Left lung (tissue), 10 donors: Measurements from ENCODE around the gene TMEM247. TPM values are rescaled to one million over a fixed set of nuclear protein-coding genes. Genes with fewer than 3 reads are reported as not detected.

ENCODE experiments used
- ATAC-seq: fragments of 200-7000 bp; cut with Tn5 transposase; one replicate; pipeline ENCODE4 v1.9.1; 2020; ENCODE audit warnings: moderate library complexity
- DNase-seq, 4 donors: peaks; one replicate each; pipeline ENCODE4 v3.0.0-alpha.2; 2013 to 2020
- H3K27ac ChIP-seq, 2 donors: fragments of 200-600 bp; sonication (generic) in 1 of 2; one replicate each; pipeline versions ENCODE4 v1.5.0 to v1.8.0; 2020 to 2021
- H3K27me3 ChIP-seq, 2 donors: fragments of 200-600 bp; sonication (generic) in 1 of 2; one replicate each; pipeline versions ENCODE4 v1.5.0 to v1.8.0; 2020 to 2021
- H3K36me3 ChIP-seq, 2 donors: fragments of 200-600 bp; sonication (generic) in 1 of 2; one replicate each; pipeline versions ENCODE4 v1.5.0 to v1.8.0; 2020 to 2021
- H3K4me1 ChIP-seq, 2 donors: fragments of 200-600 bp; one replicate each; pipeline ENCODE4 v1.8.0; 2021
- H3K4me3 ChIP-seq, 2 donors: fragments of 200-600 bp; sonication (generic) in 1 of 2; one replicate each; pipeline versions ENCODE4 v1.5.0 to v1.8.0; 2020 to 2021; ENCODE audit warnings: mild to moderate bottlenecking in 1 of 2
- H3K9me3 ChIP-seq, 2 donors: fragments of 200-600 bp; sonication (generic) in 1 of 2; one replicate each; pipeline versions ENCODE4 v1.5.0 to v1.8.0; 2020 to 2021
- CTCF ChIP-seq, 2 donors: fragments of 200-600 bp; sonication (generic) in 1 of 2; IDR thresholded peaks; one replicate each; pipeline versions ENCODE4 v1.5.0 to v1.8.0; 2021; ENCODE audit warnings: antibody characterized with exemption in 2 of 2
- intact Hi-C, 2 donors: fragments of 100-400 bp; cut with DNase I; formaldehyde crosslinking; loops; one replicate each; pipeline versions ENCODE4 v1.11.2 to v1.14.2; 2022
- polyA plus RNA-seq, 6 donors: library from polyadenylated mRNA; unstranded; fragments of 120-200 nt; gene quantifications; one replicate each; pipeline ENCODE4 v1.2.1, GENCODE V29; 2013; ENCODE audit not compliant: insufficient read length in 6 of 6
- total RNA-seq, 2 donors: library from RNA; stranded (reverse); fragmentation: NEBNext Ultra II Directional; extraction: Animal tissue kit (Norgen Biotek cat#: 25700); gene quantifications; one replicate each; pipeline ENCODE4 v1.2.1, GENCODE V29; 2021
- donor health status: DM: no; HTN: yes; CAD: no.
- donor health status: DM: no; HTN: no; CAD: no.

TMEM247 gene
- total and polyA plus RNA-seq, 8 donors = not detected

GRCh38 chr2:46504221-46504620 lies 24.9 kb downstream of the TMEM247 start:
- H3K9me3 ChIP-seq = no peaks in the 10 kb centered on the region
- H3K4me3 ChIP-seq = no peak overlapping the region
- intact Hi-C loops = no loop called here
- DNase-seq (no peak), ATAC-seq (no peak)
- no peak overlapping the region for H3K27ac ChIP-seq
- H3K27me3 ChIP-seq = no peaks in the 10 kb centered on the region
- H3K36me3 ChIP-seq = no peaks in the 10 kb centered on the region
- H3K4me1 ChIP-seq = peaks cover 0 to 15% of the 10 kb centered on the region in 2 donors
- TF ChIP-seq CTCF (IDR thresholded peaks at IDR 0.05) = no peak

- intact Hi-C loops = no loop called here
- no peaks in the 10 kb centered on the region for H3K36me3 ChIP-seq
- no peak for TF ChIP-seq CTCF (IDR thresholded peaks at IDR 0.05)
- no peak for ATAC-seq
- no peak for DNase-seq
- H3K4me3 ChIP-seq = no peak overlapping the region
- H3K9me3 ChIP-seq = no peaks in the 10 kb centered on the region
- peaks cover 0 to 8% of the 10 kb centered on the region in 2 donors for H3K4me1 ChIP-seq
- no peaks in the 10 kb centered on the region for H3K27me3 ChIP-seq
- H3K27ac ChIP-seq = no peak overlapping the region
These were observed 25.5 kb downstream of the TMEM247 start for GRCh38 chr2:46504685-46505471.

GRCh38 chr2:46505472-46505783 lies 26.1 kb downstream of the TMEM247 start:
- DNase-seq (no peak), ATAC-seq (no peak)
- H3K4me1 ChIP-seq = peaks cover 0 to 3% of the 10 kb centered on the region in 2 donors
- H3K27me3 ChIP-seq = no peaks in the 10 kb centered on the region
- intact Hi-C loops = no loop called here
- no peaks in the 10 kb centered on the region for H3K9me3 ChIP-seq
- no peak overlapping the region for H3K27ac ChIP-seq
- H3K36me3 ChIP-seq = no peaks in the 10 kb centered on the region
- no peak overlapping the region for H3K4me3 ChIP-seq
- no peak for TF ChIP-seq CTCF (IDR thresholded peaks at IDR 0.05)

GRCh38 chr2:46506131-46506706 lies 26.9 kb downstream of the TMEM247 start:
- DNase-seq (no peak), ATAC-seq (no peak)
- TF ChIP-seq CTCF (IDR thresholded peaks at IDR 0.05) = no peak
- H3K27ac ChIP-seq = no peak overlapping the region
- no peaks in the 10 kb centered on the region for H3K9me3 ChIP-seq
- H3K4me1 ChIP-seq = no peaks in the 10 kb centered on the region
- intact Hi-C loops = no loop called here
- no peaks in the 10 kb centered on the region for H3K27me3 ChIP-seq
- no peak overlapping the region for H3K4me3 ChIP-seq
- H3K36me3 ChIP-seq = no peaks in the 10 kb centered on the region

GRCh38 chr2:46508312-46508711 lies 28.9 kb downstream of the TMEM247 start:
- H3K9me3 ChIP-seq = no peaks in the 10 kb centered on the region
- no peak for TF ChIP-seq CTCF (IDR thresholded peaks at IDR 0.05)
- intact Hi-C loops = no loop called here
- H3K4me3 ChIP-seq = no peak overlapping the region
- H3K36me3 ChIP-seq = no peaks in the 10 kb centered on the region
- no peaks in the 10 kb centered on the region for H3K27me3 ChIP-seq
- no peaks in the 10 kb centered on the region for H3K4me1 ChIP-seq
- no peak for DNase-seq
- ATAC-seq = no peak
- no peak overlapping the region for H3K27ac ChIP-seq
